Measurements from ENCODE around the gene HSPA1A. TPM values are rescaled to one million over a fixed set of nuclear protein-coding genes. Genes with fewer than 3 reads are reported as not detected.
A peak's percentile ranks its signal among the peaks of the same experiment; 100 is the strongest.

The HSPA1A gene
- total RNA-seq, 6 donors from 2014 or later: 80.7 to 236 (median 144) TPM

- no peak for ATAC-seq (ENCODE audit: low FRiP score in 2 of 2)
- 26 to 34% methylated on average over 7 of the region's 7 CpGs for WGBS, 2 donors
These were observed 21.0 kb upstream of the HSPA1A start for GRCh38 chr6:31794294-31794865.

GRCh38 chr6:31794866-31795615, 20.3 kb upstream of the HSPA1A start:
- TF ChIP-seq POLR2A (IDR thresholded peaks at IDR 0.05) (peak in 1 of 4 donors; percentile 27), CTCF (IDR thresholded peaks at IDR 0.05) (no peak), POLR2AphosphoS5 (IDR thresholded peaks at IDR 0.05) (no peak), EP300 (IDR thresholded peaks at IDR 0.05) (no peak)
- whole genome bisulfite sequencing, 2 donors: 3% methylated on average over 20 to 38 of the region's 44 CpGs
- Histone ChIP-seq H3K9me3 (no peaks in the 10 kb centered on the region), H3K4me3 (peak overlapping the region; percentile 62 to 100 (median 94)), H3K4me1 (peaks cover 9 to 28% (median 17%) of the 10 kb centered on the region in 4 donors), H3K27me3 (no peaks in the 10 kb centered on the region), H3K36me3 (peaks cover 0 to 27% (median 10%) of the 10 kb centered on the region in 4 donors), H3K27ac (peak overlapping the region; percentile 87 to 98 (median 95))
- peak; percentile 7 to 12 for ATAC-seq (ENCODE audit: low FRiP score in 2 of 2)
- DNase-seq: peak in 1 of 2 donors; percentile 84

More at GRCh38 chr6:31794294-31794865, 21.0 kb upstream of the HSPA1A start:
- Histone ChIP-seq H3K27me3 (no peaks in the 10 kb centered on the region), H3K9me3 (no peaks in the 10 kb centered on the region), H3K4me3 (peak overlapping the region in 3 of 4 donors; percentile 62 to 100 (median 97)), H3K4me1 (peaks cover 9 to 28% (median 17%) of the 10 kb centered on the region in 4 donors), H3K36me3 (peaks cover 0 to 30% (median 11%) of the 10 kb centered on the region in 4 donors), H3K27ac (peak overlapping the region; percentile 87 to 98 (median 95))
- DNase-seq: no peak
- TF ChIP-seq EP300 (IDR thresholded peaks at IDR 0.05): no peak
- no peak for TF ChIP-seq POLR2AphosphoS5 (IDR thresholded peaks at IDR 0.05)
- no peak for TF ChIP-seq CTCF (IDR thresholded peaks at IDR 0.05)
- TF ChIP-seq POLR2A (IDR thresholded peaks at IDR 0.05): no peak

DNA sequence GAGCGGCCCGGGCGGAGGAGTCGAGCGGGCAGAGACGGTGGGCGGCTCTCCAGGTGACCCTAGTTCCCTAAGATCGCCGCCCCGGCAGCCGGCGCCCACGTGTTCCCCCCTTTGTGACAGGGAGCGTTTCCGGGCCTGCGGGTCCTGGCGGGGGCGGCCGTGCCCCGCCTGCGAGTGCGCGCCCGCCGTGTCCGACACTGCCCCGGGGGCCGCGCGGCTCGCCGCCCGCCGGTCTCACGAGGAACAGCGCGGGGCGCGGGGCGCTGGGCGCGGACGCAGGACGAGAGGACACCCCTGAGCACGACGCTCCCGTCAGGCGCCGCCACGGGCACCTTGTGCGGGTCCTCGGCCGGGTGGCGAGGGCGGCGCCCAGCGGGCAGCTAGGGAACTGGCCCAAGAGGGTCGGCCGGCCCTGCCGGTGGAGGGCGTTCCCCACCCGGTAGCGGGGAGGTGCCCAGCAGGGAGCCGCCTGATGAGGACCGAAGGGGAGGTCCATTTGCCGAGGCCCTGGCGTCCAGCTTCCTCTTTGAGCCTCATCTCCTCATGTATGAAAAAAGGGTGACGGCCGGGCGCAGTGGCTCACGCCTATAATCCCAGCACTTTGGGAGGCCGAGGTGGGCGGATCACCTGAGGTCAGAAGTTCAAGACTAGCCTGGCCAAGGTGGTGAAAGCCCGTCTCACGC, 19.6 kb upstream of the HSPA1A start, which contains the start of gene VARS1:
TSS of gene VARS1 (minus strand) at position 137 of the 683 bp plus-strand sequence. CDS start 535 bp downstream, outside the sequence.
- peak; percentile 86 to 100 (median 99) for TF ChIP-seq CTCF (IDR thresholded peaks at IDR 0.05)
- TF ChIP-seq POLR2AphosphoS5 (IDR thresholded peaks at IDR 0.05): peak; percentile 58 to 74
- peak in 3 of 4 donors; percentile 64 to 66 (median 65) for TF ChIP-seq POLR2A (IDR thresholded peaks at IDR 0.05)
- TF ChIP-seq EP300 (IDR thresholded peaks at IDR 0.05): no peak
- Histone ChIP-seq H3K27ac (peak within 1 kb of the TSS; percentile 87 to 98 (median 95)), H3K4me1 (peaks cover 9 to 28% (median 17%) of the 10 kb centered on the region in 4 donors), H3K4me3 (peak within 1 kb of the TSS; percentile 62 to 100 (median 94)), H3K36me3 (peaks cover 0 to 20% (median 10%) of the 10 kb centered on the region in 4 donors), H3K9me3 (no peaks in the 10 kb centered on the region), H3K27me3 (no peaks in the 10 kb centered on the region)
- DNase-seq: peak; percentile 97 to 98
- ATAC-seq (ENCODE audit: low FRiP score in 2 of 2): peak; percentile 96 to 98
- WGBS, 2 donors: 1 to 6% methylated on average over 17 to 31 of the region's 75 CpGs

DNA sequence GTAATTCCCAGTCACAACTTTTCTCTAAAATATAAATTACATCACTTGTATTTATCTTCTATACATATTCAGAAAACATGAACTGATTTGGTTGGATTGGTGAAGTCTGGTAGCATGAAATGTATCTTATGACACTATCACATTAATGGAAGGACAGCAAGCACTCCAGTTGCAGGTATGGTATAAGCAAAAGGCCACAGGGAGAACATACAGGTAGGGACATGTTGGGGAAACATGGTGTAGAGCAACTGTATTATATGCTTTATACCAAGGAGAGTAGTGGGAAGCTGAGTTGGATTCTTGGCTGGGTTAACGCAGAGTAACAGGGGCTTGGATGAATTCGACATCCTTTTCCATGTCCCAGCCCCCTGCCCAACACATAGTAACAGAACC, 18.4 kb upstream of the HSPA1A start:
- H3K9me3 ChIP-seq: no peaks in the 10 kb centered on the region
- no peak overlapping the region for H3K4me3 ChIP-seq
- DNase-seq (no peak), ATAC-seq (ENCODE audit: low FRiP score in 2 of 2) (no peak)
- H3K27me3 ChIP-seq: no peaks in the 10 kb centered on the region
- 83 to 100% methylated on average over 2 of the region's 2 CpGs for WGBS, 2 donors
- peaks cover 9 to 24% (median 14%) of the 10 kb centered on the region in 4 donors for H3K4me1 ChIP-seq
- TF ChIP-seq POLR2AphosphoS5 (IDR thresholded peaks at IDR 0.05) (no peak), POLR2A (IDR thresholded peaks at IDR 0.05) (no peak), CTCF (IDR thresholded peaks at IDR 0.05) (no peak), EP300 (IDR thresholded peaks at IDR 0.05) (no peak)
- H3K36me3 ChIP-seq: peaks cover 0 to 19% (median 11%) of the 10 kb centered on the region in 4 donors
- peak overlapping the region in 3 of 4 donors; percentile 26 to 95 (median 87) for H3K27ac ChIP-seq
